DLD1 (cell line): Measurements from ENCODE around the gene TNFSF11.

ENCODE experiments used
- in situ Hi-C: cut with HindIII; loops from 2 replicates; pipeline ENCODE4 v1.10.0; 2017; ENCODE audit warnings: low sequenced_read_pairs

Gene TNFSF11

DNA sequence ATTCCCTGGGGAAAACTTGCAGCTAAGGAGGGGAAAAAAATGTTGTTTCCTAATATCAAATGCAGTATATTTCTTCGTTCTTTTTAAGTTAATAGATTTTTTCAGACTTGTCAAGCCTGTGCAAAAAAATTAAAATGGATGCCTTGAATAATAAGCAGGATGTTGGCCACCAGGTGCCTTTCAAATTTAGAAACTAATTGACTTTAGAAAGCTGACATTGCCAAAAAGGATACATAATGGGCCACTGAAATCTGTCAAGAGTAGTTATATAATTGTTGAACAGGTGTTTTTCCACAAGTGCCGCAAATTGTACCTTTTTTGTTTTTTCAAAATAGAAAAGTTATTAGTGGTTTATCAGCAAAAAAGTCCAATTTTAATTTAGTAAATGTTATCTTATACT, 33.6 kb downstream of the TNFSF11 start:
- in situ Hi-C loops = no loop called here

DNA sequence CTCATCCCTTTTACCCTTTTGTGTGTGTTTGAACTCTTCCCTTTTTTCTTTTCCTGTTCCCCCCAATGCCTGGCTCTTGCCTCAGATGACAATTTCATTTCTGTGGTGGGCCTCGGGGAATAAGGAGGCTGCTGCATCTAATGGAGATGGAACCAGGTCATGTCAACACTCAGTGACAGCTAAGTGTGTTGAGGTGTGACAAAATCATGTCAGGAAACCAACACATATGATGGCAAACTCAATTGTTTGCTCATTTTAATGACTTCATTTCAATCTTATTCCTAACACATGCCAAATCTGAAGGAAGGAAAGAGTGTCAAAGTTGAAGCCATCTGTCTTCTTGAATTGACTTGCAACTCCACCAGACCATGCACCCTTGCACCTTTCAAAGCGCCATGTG, 36.7 kb downstream of the TNFSF11 start:
- in situ Hi-C loops = no loop called here

- in situ Hi-C loops = no loop called here
These were observed 37.3 kb downstream of the TNFSF11 start for GRCh38 chr13:42611086-42611779.

DNA sequence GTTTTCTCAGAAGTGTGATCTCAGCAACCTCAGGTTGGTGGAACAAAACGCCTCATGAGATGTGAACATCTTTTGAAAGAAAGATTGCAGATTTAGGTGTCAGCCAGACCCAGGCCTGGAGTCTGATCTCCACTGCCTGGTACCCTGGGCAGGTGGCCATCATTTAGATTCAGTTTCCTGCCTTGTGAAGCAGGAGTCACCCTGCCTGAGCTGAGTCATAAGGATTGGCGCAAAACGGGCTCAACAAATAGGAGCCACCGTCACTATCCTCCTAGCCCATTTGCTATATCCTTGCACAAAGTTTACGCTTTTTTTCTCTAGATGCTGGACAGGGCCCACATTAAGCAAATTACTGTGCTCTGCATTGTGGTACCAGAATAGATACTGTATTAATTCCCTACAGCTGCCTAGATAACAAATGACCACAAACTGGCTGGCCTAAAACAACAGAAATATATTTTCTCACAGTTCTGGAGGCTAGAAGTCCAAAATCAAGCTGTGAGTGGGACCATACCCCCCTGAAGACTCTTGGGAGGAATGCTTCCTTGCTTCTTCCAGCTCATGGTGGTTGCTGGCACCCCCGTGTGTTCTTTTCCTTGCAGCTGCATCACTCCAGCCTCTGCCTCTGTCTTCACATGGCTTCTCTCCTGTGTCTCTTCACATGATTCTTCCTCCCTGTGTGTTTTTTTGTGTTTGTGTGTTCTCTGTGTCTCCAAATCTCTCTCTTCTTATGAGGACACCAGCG, 38.2 kb downstream of the TNFSF11 start:
- in situ Hi-C loops = no loop called here

DNA sequence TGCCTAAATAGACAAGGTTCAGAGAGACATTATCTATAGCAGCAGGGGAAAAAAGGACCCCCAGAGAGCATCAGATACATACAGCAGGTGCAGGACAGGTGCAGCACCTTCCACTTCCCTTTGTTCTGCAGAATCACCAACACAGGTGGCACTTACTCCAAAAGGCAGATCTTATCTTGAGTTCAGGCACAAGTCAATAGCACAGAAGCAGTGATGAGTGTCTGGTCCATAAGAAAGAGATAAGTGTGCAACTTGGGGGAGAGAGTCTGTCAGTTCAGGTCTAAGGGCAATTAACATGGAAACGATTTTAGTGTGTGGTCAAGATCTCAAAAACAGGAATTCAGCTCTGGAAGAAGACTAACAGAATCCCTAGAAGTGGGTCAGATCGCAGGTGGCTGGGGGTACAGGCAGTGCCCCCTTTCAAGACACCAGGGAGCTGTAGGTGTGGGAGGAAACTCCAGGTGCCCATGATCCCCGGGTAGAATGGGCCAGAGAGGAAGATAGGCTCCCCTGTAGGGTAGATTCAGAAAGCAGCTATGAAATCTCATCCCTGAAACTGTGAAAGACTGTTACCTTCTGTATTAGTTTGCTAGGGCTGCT, 40.6 kb downstream of the TNFSF11 start:
- in situ Hi-C loops = no loop called here

- in situ Hi-C loops = no loop called here
These were observed 41.7 kb downstream of the TNFSF11 start for GRCh38 chr13:42615691-42616090.

DNA sequence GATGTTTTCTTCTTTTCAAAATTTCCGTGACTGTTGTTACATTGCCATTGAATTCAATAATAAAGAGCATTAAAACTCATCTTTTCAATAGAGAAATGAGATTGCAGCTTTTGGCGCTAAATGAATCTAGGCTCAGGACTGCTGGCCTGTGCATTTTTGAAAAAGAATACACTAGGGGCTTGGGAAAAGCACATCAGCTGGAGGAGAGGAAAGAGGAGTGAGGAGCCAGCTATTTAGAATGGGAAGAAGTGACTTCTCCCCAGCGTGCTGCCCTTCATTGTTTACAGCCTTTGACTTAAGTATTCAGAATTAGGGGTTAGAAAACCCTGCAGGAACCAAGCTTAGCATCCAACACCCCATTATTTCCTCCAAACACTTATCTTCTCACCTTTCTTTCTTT, 43.3 kb downstream of the TNFSF11 start:
- in situ Hi-C loops = no loop called here

DNA sequence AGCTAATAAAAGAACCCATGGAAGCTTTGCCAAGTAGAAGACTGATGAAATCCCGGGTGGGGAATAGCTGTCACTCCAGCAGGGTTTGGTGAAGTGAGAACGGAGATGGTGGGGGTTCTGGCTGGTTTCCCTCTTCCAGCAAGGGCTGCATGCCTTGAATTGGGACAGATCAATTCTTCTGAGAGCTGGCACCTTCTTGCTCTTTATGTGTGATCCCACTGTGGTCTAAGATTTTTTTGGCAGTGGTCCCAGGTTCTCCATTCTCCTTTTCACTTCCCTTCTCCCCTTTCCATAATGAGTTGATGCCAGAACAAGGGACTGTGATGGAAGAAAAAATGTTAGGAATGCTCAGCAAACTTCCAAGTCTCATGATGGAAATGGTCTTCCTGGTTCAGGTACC, 50.0 kb downstream of the TNFSF11 start:
- in situ Hi-C loops = no loop called here

- in situ Hi-C loops = no loop called here
These were observed 51.7 kb downstream of the TNFSF11 start for GRCh38 chr13:42625611-42626010.

DNA sequence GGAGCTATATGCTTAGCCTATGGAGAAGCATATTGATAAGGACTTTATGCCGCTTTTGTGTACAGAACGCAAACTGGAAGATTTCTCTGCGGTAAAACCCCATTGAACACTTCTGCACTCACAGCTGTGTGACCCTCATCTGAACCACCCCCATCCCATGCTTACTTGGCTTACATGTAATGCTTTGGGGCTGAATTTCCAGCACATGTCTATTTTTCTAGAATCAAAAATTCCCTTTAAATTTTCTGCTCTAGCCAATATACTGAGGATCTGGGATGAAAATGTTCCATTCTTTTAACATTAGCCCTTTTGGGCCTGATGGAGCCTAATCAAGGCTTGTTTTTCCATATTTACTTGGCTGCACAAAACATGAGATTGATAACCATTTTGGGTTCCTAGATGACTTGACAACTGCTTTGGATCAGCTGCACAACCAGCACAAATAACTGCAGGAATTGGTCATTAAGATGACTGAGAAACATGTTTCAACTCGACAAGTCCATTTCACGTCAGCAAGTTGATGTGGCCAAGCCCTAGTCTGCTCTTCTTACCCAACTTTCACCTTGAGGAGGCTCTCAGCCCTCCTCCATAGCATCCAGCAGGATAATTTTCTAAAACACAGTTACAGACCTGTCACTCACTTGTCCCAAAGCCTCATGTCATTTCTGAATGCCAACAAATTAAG, 52.4 kb downstream of the TNFSF11 start:
- in situ Hi-C loops = no loop called here

DNA sequence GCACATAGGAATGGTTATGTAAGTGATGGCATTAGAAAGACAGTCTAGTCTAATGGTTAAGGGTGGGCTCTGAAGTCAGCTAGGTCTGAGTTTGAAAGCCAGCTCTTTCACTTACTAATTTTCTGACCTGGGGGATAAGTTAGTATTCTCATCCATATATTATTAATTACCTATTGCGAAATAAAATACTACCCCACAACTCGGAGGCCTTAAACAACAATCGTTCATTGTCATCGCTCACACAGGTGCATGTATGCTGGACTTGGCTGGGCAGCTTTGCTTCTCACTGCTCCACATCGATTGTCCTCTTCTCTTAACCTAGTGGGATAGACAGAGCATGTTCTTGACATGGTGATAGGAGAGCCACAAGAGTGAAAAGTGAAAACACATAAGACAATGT, 54.7 kb downstream of the TNFSF11 start:
- in situ Hi-C loops = no loop called here

- in situ Hi-C loops = no loop called here
These were observed 57.2 kb downstream of the TNFSF11 start for GRCh38 chr13:42631181-42631580.

GRCh38 chr13:42633495-42633894, 59.5 kb downstream of the TNFSF11 start:
- in situ Hi-C loops = no loop called here

GRCh38 chr13:42638101-42638500, 64.1 kb downstream of the TNFSF11 start:
- in situ Hi-C loops = no loop called here

GRCh38 chr13:42638886-42639285, 64.9 kb downstream of the TNFSF11 start:
- in situ Hi-C loops = no loop called here

- in situ Hi-C loops = no loop called here
These were observed 69.1 kb downstream of the TNFSF11 start for GRCh38 chr13:42643076-42643475.

DNA sequence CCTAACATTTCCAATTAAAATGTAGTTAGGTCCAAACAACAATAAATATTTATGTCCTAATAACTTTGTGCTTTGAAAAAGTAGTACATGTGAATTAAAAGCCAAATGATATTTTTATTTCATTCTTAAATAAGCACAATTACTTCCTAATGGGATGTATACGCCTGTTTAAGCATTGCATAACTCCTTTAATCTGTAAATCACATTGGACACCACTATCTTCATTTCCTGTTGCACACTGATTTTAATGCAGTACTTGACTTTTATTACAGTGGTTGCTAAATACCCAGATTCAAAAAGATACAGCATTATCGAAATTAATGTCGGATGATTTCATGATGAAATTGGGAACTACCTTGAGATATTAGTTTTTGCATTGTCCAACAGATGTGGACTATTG, 70.9 kb downstream of the TNFSF11 start:
- in situ Hi-C loops = no loop called here

- in situ Hi-C loops = no loop called here
These were observed 71.8 kb downstream of the TNFSF11 start for GRCh38 chr13:42645717-42646116.

- in situ Hi-C loops = no loop called here
These were observed 75.2 kb downstream of the TNFSF11 start for GRCh38 chr13:42649141-42649540.

- in situ Hi-C loops = no loop called here
These were observed 75.9 kb downstream of the TNFSF11 start for GRCh38 chr13:42649831-42650230.

DNA sequence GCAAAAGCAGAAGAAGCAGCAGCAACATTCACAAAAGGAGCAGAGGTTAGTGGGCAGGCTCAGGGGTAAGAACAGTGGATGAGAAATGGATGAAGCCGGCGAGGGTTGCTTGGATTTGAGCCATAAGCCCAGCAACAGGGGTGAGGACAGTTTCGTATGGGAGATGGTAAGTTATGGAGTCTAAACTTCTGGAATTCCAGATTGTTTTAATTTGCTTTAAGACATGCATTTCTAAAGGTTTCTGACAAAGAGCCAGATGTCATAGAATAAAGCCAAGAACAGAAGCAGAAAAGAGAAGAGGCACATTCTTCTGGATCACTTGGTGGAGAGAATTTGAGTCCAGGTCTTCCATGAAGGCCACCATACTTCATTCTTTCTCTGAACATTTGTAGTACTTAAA, 76.6 kb downstream of the TNFSF11 start:
- in situ Hi-C loops = no loop called here
